ENCODE measurements around the gene TERB1.
A peak's percentile ranks its signal among the peaks of the same experiment; 100 is the strongest.
"Not testable (repeated sequence)": the region's sequence is repeated elsewhere in the genome, so short reads cannot be mapped to it uniquely, and the experiment has no call there.

TERB1 gene

GRCh38 chr16:66824006-66824405 lies 22.6 kb upstream of the TERB1 start:
- DNase-seq, result no peak

- no peak for DNase-seq
These were observed 13.3 kb upstream of the TERB1 start for GRCh38 chr16:66814734-66815133.

- no peak for DNase-seq
These were observed 9.7 kb upstream of the TERB1 start for GRCh38 chr16:66811043-66811442.

- no peak for DNase-seq
These were observed 9.0 kb upstream of the TERB1 start for GRCh38 chr16:66810391-66810790.

DNA sequence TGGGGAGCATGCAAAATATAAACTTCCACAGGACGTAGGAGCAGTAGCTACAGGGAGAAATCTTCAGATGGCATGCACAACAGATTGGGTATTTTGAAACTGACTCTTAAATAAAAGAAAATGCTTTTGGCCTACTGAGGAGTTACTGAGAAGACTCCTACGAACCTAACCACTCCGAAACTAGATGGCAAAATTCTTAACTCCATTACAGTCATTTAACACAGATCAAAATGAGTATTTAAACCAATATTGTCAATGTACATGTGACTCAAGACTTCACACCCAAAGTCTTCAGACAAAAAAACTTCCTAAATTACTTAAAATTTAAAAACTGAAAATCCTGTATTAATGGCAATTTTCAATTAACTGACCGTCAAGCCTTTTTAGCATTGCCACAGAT lies 8.4 kb upstream of the TERB1 start:
- DNase-seq, result no peak

- no peak for DNase-seq
These were observed 775 bp upstream of the TERB1 start for GRCh38 chr16:66802159-66802558.

GRCh38 chr16:66800856-66801255 lies 528 bp downstream of the TERB1 start:
- DNase-seq, result no peak

DNA sequence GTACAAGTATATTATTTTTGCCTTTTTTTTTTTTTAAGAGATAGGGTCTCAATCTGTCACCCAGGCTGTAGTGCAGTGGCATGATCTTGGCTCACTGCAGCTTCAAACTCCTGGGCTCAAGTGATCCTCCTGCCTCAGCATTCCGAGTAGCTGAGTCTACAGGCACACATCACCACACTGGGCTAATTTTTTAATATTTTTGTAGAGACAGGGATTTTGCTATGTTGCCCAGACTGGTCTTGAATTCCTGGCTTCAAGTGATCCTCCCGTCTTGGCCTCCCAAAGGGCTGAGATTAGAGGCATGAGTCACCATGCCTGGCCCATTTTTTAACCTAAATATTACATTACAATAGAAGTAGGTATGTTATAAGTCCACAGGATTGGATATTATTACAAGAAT lies 3.2 kb downstream of the TERB1 start:
- no peak for DNase-seq

GRCh38 chr16:66793984-66794383 lies 7.4 kb downstream of the TERB1 start:
- DNase-seq, result not testable (repeated sequence)

DNA sequence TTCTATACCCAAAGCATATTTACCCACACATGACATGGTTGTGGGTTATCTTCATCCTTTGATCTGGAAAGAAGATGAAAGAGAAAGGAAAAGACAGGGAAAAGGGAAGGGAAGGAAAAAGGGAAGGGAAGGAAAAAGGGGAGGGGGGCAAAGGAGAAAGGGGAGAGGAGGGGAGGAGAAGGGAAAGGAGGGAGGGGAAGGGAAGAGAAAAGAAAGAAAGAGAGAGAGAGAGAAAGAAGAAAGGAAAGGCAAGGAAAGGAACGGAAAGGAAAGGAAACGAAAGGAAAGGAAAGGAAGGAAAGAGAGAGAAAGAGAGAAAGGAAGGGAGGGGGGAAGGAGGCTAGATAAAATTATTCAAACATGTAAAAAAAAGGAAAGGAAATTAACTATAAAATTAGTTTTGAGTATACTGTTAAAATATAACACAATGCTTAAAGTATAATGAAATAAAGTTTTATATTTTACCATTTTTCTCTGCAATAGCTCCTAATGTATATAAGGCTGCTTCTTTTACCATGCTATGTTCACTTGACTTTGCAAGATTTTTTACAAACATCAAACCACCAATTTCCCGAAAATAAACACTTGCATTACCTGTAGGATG lies 11.2 kb downstream of the TERB1 start:
- DNase-seq, result no peak

GRCh38 chr16:66787427-66787826 lies 14.0 kb downstream of the TERB1 start:
- DNase-seq, result no peak

DNA sequence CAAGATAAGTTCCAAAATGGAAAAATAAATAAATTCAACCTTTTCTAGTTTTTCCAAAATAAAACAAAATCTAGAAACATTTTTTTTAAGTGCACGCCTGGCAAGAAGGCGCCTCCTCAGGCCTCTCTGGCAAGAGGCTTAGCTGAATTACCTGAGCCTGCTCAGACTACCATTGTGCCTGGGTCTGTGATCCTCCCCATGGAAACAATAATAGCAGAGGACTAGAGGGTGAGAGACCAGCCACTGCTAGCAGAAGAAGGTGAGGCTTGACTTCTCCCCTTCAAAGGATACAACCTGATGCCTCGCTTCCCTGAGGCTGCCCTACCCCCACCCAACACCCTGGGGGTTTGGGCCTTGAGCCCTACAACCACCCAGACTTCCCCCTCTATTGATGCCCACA lies 14.8 kb downstream of the TERB1 start:
- DNase-seq, result no peak

GRCh38 chr16:66776457-66776856 lies 24.9 kb downstream of the TERB1 start:
- DNase-seq, result no peak

- no peak for DNase-seq
These were observed 26.4 kb downstream of the TERB1 start for GRCh38 chr16:66774981-66775380.

- no peak for DNase-seq
These were observed 43.3 kb downstream of the TERB1 start for GRCh38 chr16:66758086-66758485.

DNA sequence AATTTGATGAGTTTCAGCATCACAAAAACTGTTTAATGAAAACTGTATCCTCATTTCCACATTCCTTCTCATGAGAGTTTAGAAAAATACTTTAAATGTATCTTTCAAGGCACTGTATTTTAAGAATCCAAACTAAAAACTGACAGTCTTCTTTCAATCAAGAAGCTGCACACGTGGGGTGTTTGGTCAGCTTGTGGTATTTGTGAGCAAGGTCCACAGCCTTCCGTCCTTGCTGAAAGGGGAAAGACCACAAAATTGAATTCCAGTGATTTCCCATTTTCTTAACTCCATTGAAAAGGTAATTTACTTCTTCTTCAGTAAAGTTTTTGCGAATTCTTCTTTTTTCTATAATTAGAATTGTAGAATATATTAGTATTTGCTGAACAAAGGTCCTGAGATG lies 46.6 kb downstream of the TERB1 start:
- no peak for DNase-seq

DNA sequence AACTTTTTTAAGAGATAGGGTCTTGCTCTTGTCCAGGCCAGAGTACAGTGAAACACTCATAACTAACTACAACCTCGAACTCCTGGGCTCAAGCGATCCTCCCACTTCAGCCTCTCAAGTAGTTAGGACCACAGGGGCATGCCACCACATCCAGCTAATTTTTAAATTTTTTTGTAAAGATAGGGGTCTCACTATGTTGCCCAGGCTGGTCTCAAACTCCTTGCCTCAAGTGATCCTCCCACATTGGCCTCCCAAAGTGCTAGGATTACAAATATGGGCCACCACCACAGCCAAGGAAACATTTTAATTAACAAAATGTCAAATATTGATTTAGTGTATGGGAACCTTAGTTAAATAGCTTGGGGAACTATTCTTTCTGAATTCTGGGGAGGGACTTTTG lies 47.2 kb downstream of the TERB1 start:
- DNase-seq, result no peak

DNA sequence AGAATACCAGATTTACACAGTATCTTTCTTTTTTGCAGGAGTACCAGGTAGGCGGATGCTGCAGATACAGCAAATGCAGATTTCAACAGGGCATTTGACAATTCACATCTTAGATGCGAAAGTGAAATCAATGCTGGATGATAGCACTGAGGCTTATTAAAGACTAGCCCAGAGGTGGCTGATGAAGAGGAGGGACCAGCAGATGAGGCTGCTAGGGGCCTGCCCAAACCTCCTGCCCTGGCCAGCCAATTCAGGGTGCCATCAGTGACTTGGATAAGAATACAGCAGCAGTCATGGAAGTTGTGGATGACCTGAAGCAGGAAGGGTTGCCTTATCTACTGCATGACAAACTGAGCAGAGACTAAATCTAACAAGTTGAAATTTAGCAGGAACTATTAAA lies 48.4 kb downstream of the TERB1 start:
- no peak for DNase-seq

DNA sequence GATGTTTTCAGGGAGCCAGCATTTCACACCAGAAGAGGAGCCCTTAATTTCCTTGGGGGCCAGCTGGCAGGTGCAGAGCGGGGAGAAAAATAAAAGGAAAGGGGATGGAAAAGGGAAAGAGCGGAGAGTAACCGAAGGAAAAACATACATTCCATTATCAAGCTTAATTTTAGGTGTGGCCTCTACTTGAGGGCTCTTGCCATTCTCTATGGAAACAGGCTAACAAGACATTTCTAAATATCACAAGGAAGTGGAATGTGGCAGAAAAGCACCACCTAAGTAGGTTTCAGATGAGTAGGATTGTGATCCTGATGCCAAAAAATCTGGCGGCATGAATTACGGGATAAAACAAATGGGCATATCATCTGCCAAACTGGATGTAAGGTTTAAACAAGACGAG lies 49.0 kb downstream of the TERB1 start:
- no peak for DNase-seq

- DNase-seq, result no peak
These were observed 49.4 kb downstream of the TERB1 start for GRCh38 chr16:66751992-66752322.

- peak; percentile 80 for DNase-seq
These were observed 49.9 kb downstream of the TERB1 start, which contains the start of gene DYNC1LI2 for GRCh38 chr16:66751303-66751991. Gene DYNC1LI2, minus strand, starts transcription at chr16:66751609. Its CDS starts 18 bp downstream, at chr16:66751591.

DNA sequence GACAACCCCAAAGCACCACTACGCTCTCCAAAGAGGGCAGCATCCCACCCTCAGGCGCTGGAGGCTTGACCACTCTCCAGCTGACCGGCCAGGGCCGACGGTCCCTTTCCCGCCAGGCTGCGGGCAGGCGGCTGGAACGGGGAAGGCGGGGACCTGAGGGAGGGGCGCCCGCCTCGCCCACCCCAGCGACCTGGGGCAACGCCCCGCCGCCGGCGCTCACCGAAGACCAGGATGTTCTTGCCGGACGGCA lies 50.4 kb downstream of the TERB1 start:
- DNase-seq, result no peak

DNA sequence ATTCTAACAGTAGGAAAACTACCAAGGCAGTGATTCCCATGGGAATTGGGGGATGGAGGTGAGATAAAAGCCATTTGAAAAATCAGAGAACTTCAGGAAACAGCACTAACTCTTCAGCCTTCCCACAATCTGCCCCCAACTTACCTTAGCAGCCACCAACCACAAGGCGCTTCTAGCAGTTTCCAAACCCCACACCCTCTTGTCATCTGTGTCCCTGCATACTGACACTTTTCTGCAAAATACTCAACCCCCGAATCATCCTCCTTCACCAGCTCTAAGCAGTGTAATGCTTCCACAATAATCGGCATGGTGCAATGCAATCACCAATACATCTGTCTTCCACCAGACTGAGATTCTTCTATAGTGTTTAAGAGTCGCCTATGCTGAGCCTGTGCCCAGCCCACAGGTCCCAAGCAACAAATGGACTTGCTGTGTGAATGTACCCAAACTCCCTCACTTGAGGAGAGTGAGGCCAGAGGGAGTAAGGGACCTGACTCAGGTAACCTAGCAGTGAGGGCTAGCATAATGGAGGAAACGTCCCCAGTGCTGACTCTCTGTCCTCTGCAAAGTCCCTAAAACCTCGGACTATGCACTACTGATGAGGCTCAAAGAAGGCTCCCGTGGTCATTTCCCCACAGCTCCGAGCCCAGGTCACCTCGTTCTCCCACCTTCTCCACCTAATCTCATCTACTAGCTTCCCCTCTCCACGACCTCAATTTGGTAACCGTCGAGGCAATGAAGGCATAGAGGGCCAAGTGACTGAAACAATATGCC lies 50.9 kb downstream of the TERB1 start:
- DNase-seq, result no peak

- DNase-seq, result no peak
These were observed 54.7 kb downstream of the TERB1 start for GRCh38 chr16:66746682-66747081.

- DNase-seq, result no peak
These were observed 55.3 kb downstream of the TERB1 start for GRCh38 chr16:66746048-66746447.
